HepG2 (cell line): ENCODE data around the gene RDH11. TPM values are rescaled to one million over a fixed set of nuclear protein-coding genes. Genes with fewer than 3 reads are reported as not detected.
"Not testable (repeated sequence)": the region's sequence is repeated elsewhere in the genome, so short reads cannot be mapped to it uniquely, and the experiment has no call there.

ENCODE experiments used
- ATAC-seq: fragments of 200-7000 bp; cut with Tn5 transposase; 3 replicates; pipeline ENCODE4 v1.9.1; 2020; ENCODE audit warnings: mild to moderate bottlenecking, moderate library complexity
- BruUV-seq: library from RNA; stranded (reverse); fragments of 400-500 nt; replicated peaks from 2 replicates; lab custom pipeline; 2021; lab: Mats Ljungman, UMichigan
- CTCF ChIA-PET: fragments of 300-600 bp; formaldehyde crosslinking; extraction: SDS; loops from one replicate; lab custom pipeline; 2021; ENCODE audit warnings: low total read pairs, inconsistent platforms, low intra/inter-chr PET ratio; lab: Yijun Ruan, JAX
- POLR2A ChIA-PET: fragments of 350-600 bp; sonication (Branson Sonifier 250); formaldehyde crosslinking; loops from one replicate; lab custom pipeline; 2020; ENCODE audit warnings: antibody characterized with exemption, inconsistent platforms; lab: Yijun Ruan, JAX
- DNase-seq: peaks from one replicate; pipeline ENCODE4 v3.0.0-alpha.2; 2015; ENCODE audit warnings: low spot score
- FAIRE-seq: peaks from 3 replicates; lab custom pipeline; 2011; peaks lifted over from hg19 to GRCh38; lab: Jason Lieb, UNC
- H2AFZ ChIP-seq: one replicate; pipeline ENCODE4 v1.6.1; 2011; ENCODE audit warnings: low read length, inconsistent platforms
- H3K27ac ChIP-seq: fragments of 300-600 bp; 3 replicates; pipeline ENCODE4 v1.8.0; 2011; ENCODE audit warnings: mixed run types, mild to moderate bottlenecking, mixed read lengths, low read length, inconsistent platforms; ENCODE audit not compliant: insufficient read depth; ENCODE audit errors: extremely low read length
- H3K27me3 ChIP-seq, 2 experiments: fragments of 200-600 bp in 1 of 2; 2 replicates in 1 of 2; 3 replicates in 1 of 2; pipeline versions ENCODE4 v1.6.0 to v1.8.0; 2011; ENCODE audit warnings: low read length in 2 of 2, mild to moderate bottlenecking in 2 of 2, moderate library complexity in 2 of 2, inconsistent platforms in 1 of 2; ENCODE audit not compliant: insufficient read depth in 2 of 2, control insufficient read depth in 1 of 2
- H3K36me3 ChIP-seq, 2 experiments: fragments of 200-600 bp in 1 of 2; replicated peaks in 1 of 2; 2 replicates in 1 of 2; 3 replicates in 1 of 2; pipeline versions ENCODE4 v1.5.1 to v1.8.0; 2011; ENCODE audit warnings: low read length in 2 of 2, inconsistent platforms in 1 of 2; ENCODE audit not compliant: insufficient read depth in 2 of 2, control insufficient read depth in 1 of 2
- H3K4me1 ChIP-seq: 2 replicates; pipeline ENCODE4 v1.5.1; 2012; ENCODE audit warnings: low read length, inconsistent platforms; ENCODE audit not compliant: insufficient read depth
- H3K4me2 ChIP-seq: 2 replicates; pipeline ENCODE4 v1.6.0; 2011; ENCODE audit warnings: low read depth, low read length, inconsistent platforms
- H3K4me3 ChIP-seq, 3 experiments: fragments of 200-600 bp in 1 of 3; sonication (generic), shearing (Covaris generic) in 1 of 3; replicated peaks in 1 of 3; 2 replicates each; pipeline ENCODE4 v1.5.1; 2011 to 2016; ENCODE audit warnings: low read length in 3 of 3, inconsistent platforms in 2 of 3, low read depth in 2 of 3, mild to moderate bottlenecking in 2 of 3, control low read depth in 1 of 3, mixed read lengths in 1 of 3; ENCODE audit not compliant: insufficient read depth in 1 of 3
- H3K79me2 ChIP-seq: one replicate; pipeline ENCODE4 v1.6.1; 2011; ENCODE audit warnings: low read length, inconsistent platforms; ENCODE audit not compliant: insufficient read depth
- H3K9ac ChIP-seq: 2 replicates; pipeline ENCODE4 v1.6.0; 2011; ENCODE audit warnings: mild to moderate bottlenecking, low read depth, low read length, inconsistent platforms; ENCODE audit not compliant: insufficient read depth
- H3K9me3 ChIP-seq: 2 replicates; pipeline ENCODE4 v1.5.1; 2012; ENCODE audit warnings: mild to moderate bottlenecking, low read length
- H4K20me1 ChIP-seq: 2 replicates; pipeline ENCODE4 v1.6.0; 2011; ENCODE audit warnings: inconsistent platforms, mild to moderate bottlenecking, low read length, moderate library complexity; ENCODE audit not compliant: insufficient read depth
- ARID5B ChIP-seq: IDR thresholded peaks from 2 replicates; pipeline ENCODE4 v1.4.0; 2020; ENCODE audit warnings: mild to moderate bottlenecking, missing genetic modification reagents
- ATF4 ChIP-seq, 2 experiments: fragments of 450-650 bp in 1 of 2; sonication (generic) in 1 of 2; formaldehyde crosslinking; IDR thresholded peaks; 2 replicates each; pipeline versions ENCODE4 v1.5.0 to v1.8.0; 2020 to 2022; ENCODE audit warnings: mild to moderate bottlenecking in 1 of 2, missing genetic modification reagents in 1 of 2
- CEBPB ChIP-seq: IDR thresholded peaks from 2 replicates; pipeline ENCODE4 v1.6.1; 2011; ENCODE audit warnings: low read depth, low read length, improper control_type of control experiment, borderline replicate concordance
- CEBPG ChIP-seq: IDR thresholded peaks from 2 replicates; pipeline ENCODE4 v1.6.1; 2016
- GATAD2A ChIP-seq: IDR thresholded peaks from 2 replicates; pipeline ENCODE4 v1.6.1; 2016
- HNF1A ChIP-seq, 2 experiments: sonication (generic) in 1 of 2; formaldehyde crosslinking in 1 of 2; IDR thresholded peaks; 2 replicates each; pipeline versions ENCODE4 v1.4.0 to v1.6.1; 2016 to 2020; ENCODE audit warnings: borderline replicate concordance in 1 of 2, low read depth in 1 of 2, mild to moderate bottlenecking in 1 of 2, missing genetic modification reagents in 1 of 2
- HNRNPUL1 ChIP-seq: fragments of 200-400 bp; formaldehyde crosslinking; IDR thresholded peaks from 2 replicates; pipeline ENCODE4 v1.6.1; 2017; ENCODE audit warnings: low read depth, mild to moderate bottlenecking, low read length, moderate library complexity
- in situ Hi-C: cut with HindIII; loops from 2 replicates; pipeline ENCODE4 v1.10.0; 2017; ENCODE audit warnings: low pct_unique_long_range_greater_than_20kb; ENCODE audit not compliant: extremely low pct_ligation_motif_present
- intact Hi-C: fragments of 100-400 bp; cut with micrococcal nuclease; formaldehyde crosslinking; loops from one replicate; pipeline ENCODE4 v1.10.0; 2022; ENCODE audit not compliant: unreplicated experiment
- polyA plus RNA-seq, 8 experiments: library from polyadenylated mRNA; depleted of rRNA in 3 of 8; stranded (reverse) in 7 of 8; unstranded in 1 of 8; fragments of >200 nt; fragmentation: Illumina TruSeq in 4 of 8; extraction: Trizol in 4 of 8; gene quantifications; 2 replicates each; pipeline versions ENCODE4 v1.2.1 to v1.2.3, GENCODE V29; 2011 to 2016; ENCODE audit warnings: low read depth in 4 of 8, missing spikeins in 1 of 8, mixed read lengths in 1 of 8; ENCODE audit not compliant: insufficient read depth in 1 of 8
- total RNA-seq, 5 experiments: library from RNA; depleted of rRNA; stranded (reverse); fragments of >200 nt; fragmentation: Illumina TruSeq; extraction: Trizol; gene quantifications; 2 replicates each; pipeline ENCODE4 v1.2.3, GENCODE V29; 2016; ENCODE audit warnings: low read depth in 1 of 5

Gene RDH11
- total and polyA plus RNA-seq, 2 of the 13 experiments (the other 11 are each of a cell fraction or from before 2014, with no cell fraction given) = 106 to 131 TPM

DNA sequence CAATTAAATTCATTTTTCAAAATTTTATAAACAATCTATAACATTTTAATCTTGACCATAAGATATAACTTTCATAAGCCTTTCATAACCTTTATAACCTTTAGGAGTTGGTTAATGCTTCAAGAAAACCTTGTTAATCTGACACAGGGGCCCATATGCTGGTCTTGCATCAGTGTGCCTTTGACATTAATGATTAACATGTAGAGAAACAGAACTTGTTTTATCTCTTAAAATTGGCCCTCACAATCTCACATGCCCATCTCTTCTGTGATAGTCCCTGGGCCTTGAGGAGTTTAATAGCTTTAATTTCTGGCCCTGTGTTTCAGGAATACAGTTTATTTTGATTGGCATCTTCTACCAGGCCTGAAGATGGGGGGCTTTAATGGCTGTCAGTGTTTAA is 13.8 kb upstream of the RDH11 start:
- H4K20me1 ChIP-seq, H3K36me3 ChIP-seq, H3K27ac ChIP-seq, BruUV-seq, CTCF ChIA-PET, FAIRE-seq, H3K9ac ChIP-seq, H2AFZ ChIP-seq, ATAC-seq, H3K27me3 ChIP-seq: not testable (repeated sequence)
- Histone ChIP-seq H3K9me3 (peaks cover 31% of the 10 kb centered on the region), H3K4me1 (peaks cover 27% of the 10 kb centered on the region), H3K4me2 (peak overlapping the region; percentile 23; the same call in 1 of the 2 replicates)
- DNase-seq = peak; percentile 41
- in situ Hi-C loops = loop anchor here (10.0 kb wide), 2 partner anchors 95 to 125 kb away; partner anchors contain the start of gene ARG2
- POLR2A ChIA-PET = interaction anchor here (0.6 to 1.3 kb wide), 2 partner anchors 14 to 108 kb away, joined by 3 read pairs; partner anchors contain the start of genes RDH11 and ZFYVE26
- intact Hi-C loops = loop anchor here (10.0 kb wide), 3 partner anchors 55 to 285 kb away; no protein-coding TSS in a partner anchor
- TF ChIP-seq ATF4 (CRISPR knock-in tag; IDR thresholded peaks at IDR 0.05) = peak in 1 of 2 experiments; percentile 82; a peak in 2 of 4 replicates
- peak; percentile 80; the same call in 1 of the 2 replicates for TF ChIP-seq HNRNPUL1
- 0 out of 2 replicates have a peak, but pooled peaks have one; percentile 24 for TF ChIP-seq GATAD2A
- 0 out of 2 replicates have a peak, but pooled peaks have one; percentile 8 for TF ChIP-seq CEBPB
- 0 out of 2 replicates have a peak, but pooled peaks have one; percentile 24 for TF ChIP-seq ARID5B (CRISPR knock-in tag)
- peak; percentile 84 for TF ChIP-seq HNF1A (IDR thresholded peaks at IDR 0.05; ENCODE audit: low read depth)
- TF ChIP-seq HNF1A (CRISPR knock-in tag; IDR thresholded peaks at IDR 0.05; ENCODE audit: borderline replicate concordance) = peak; percentile 61; the same call in 1 of the 2 replicates
- peak; percentile 60; the same call in 1 of the 2 replicates for TF ChIP-seq CEBPG (CRISPR knock-in tag)
- TF ChIP-seq, all 625 proteins: peak for 7; not testable (repeated sequence) for 618
- H3K79me2 ChIP-seq, H3K4me3 ChIP-seq: not testable (repeated sequence)
